Calu3 (cell line): ENCODE results near the gene NSF. TPM values are rescaled to one million over a fixed set of nuclear protein-coding genes. Genes with fewer than 3 reads are reported as not detected.

Experiments used
- BruUV-seq: library from RNA; stranded (reverse); fragments of 400-500 nt; replicated peaks from 2 replicates; lab custom pipeline; 2021; lab: Mats Ljungman, UMichigan
- CTCF ChIA-PET: fragments of 300-600 bp; sonication (Branson Sonifier 250); formaldehyde crosslinking; loops from one replicate; lab custom pipeline; 2022; ENCODE audit warnings: antibody characterized with exemption; lab: Charles Lee
- DNase-seq: peaks from one replicate; pipeline ENCODE4 v3.0.0; 2022
- H3K27ac Mint-ChIP-seq: one replicate; pipeline ENCODE4 v1.8.0; 2022; ENCODE audit warnings: mixed read lengths; ENCODE audit not compliant: unreplicated experiment
- H3K27me3 Mint-ChIP-seq: one replicate; pipeline ENCODE4 v1.8.0; 2022; ENCODE audit warnings: mixed read lengths; ENCODE audit not compliant: unreplicated experiment
- H3K36me3 Mint-ChIP-seq: one replicate; pipeline ENCODE4 v1.8.0; 2022; ENCODE audit warnings: mild to moderate bottlenecking, moderate library complexity, mixed read lengths; ENCODE audit not compliant: insufficient read depth, unreplicated experiment
- H3K4me1 Mint-ChIP-seq: one replicate; pipeline ENCODE4 v1.8.0; 2022; ENCODE audit warnings: mild to moderate bottlenecking, low read depth, mixed read lengths; ENCODE audit not compliant: unreplicated experiment
- H3K4me3 Mint-ChIP-seq: one replicate; pipeline ENCODE4 v1.8.0; 2022; ENCODE audit warnings: mild to moderate bottlenecking, low read depth, moderate library complexity, mixed read lengths; ENCODE audit not compliant: unreplicated experiment
- H3K9me3 Mint-ChIP-seq: one replicate; pipeline ENCODE4 v1.8.0; 2022; ENCODE audit warnings: low read depth, mixed read lengths; ENCODE audit not compliant: unreplicated experiment
- intact Hi-C: fragments of 100-400 bp; cut with micrococcal nuclease; formaldehyde crosslinking; loops from one replicate; pipeline ENCODE4 v1.10.0; 2022; ENCODE audit not compliant: unreplicated experiment
- total RNA-seq: library from RNA; stranded (reverse); gene quantifications from 2 replicates; pipeline ENCODE4 v1.2.3, GENCODE V29; 2022
- TF ChIP-seq, protein P1 (sequence below): fragments of 200-600 bp; IDR thresholded peaks from one replicate; pipeline ENCODE4 v1.8.0; 2022; ENCODE audit warnings: antibody characterized with exemption; ENCODE audit not compliant: unreplicated experiment

The NSF gene
- total RNA-seq, 1 experiment from 2014 or later, result 79.0 TPM

DNA sequence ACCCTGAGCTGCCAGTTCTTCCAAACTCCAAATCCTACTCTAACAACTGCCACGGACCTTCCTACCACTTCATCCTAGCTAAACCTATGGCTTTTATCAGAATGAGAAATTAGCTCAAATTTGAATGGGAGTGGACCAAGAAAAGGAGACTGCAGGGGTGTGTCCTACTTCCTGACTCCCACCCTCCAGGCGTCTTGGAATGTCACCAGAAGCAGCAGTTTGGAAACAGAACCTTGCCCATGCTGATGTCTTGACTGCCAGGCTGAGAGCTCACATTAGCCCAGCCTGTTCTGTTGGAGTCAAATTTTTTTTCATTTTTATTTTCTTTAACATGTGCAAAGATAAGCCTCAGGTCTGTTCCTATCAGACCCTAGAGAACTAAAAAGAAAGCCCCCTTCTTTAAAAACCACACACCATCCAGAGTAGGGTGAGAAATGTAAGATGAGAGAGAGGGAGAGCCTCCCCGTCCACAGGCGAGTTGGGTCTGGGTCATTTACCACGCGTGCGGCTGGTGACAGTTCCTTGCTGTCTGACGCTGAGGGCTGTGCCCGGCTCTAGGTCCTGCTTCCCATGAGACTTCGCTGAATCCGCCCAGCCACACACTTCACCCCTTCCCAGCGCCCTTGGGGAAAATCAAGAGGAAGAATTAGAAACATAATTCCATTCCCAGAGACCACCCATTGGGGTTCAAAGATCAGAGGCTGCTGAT lies 173.7 kb downstream of the NSF start:
- CTCF ChIA-PET, result no interaction called here
- peaks cover 8% of the 10 kb centered on the region for H3K36me3 Mint-ChIP-seq
- no TSS peak for BruUV-seq
- H3K4me3 Mint-ChIP-seq, result no peak overlapping the region
- no peak for DNase-seq
- H3K9me3 Mint-ChIP-seq, result no peaks in the 10 kb centered on the region
- H3K27me3 Mint-ChIP-seq, result no peaks in the 10 kb centered on the region
- peaks cover 2% of the 10 kb centered on the region for H3K4me1 Mint-ChIP-seq
- intact Hi-C loops, result no loop called here
- H3K27ac Mint-ChIP-seq, result no peak overlapping the region
- TF ChIP-seq, protein P1, sequence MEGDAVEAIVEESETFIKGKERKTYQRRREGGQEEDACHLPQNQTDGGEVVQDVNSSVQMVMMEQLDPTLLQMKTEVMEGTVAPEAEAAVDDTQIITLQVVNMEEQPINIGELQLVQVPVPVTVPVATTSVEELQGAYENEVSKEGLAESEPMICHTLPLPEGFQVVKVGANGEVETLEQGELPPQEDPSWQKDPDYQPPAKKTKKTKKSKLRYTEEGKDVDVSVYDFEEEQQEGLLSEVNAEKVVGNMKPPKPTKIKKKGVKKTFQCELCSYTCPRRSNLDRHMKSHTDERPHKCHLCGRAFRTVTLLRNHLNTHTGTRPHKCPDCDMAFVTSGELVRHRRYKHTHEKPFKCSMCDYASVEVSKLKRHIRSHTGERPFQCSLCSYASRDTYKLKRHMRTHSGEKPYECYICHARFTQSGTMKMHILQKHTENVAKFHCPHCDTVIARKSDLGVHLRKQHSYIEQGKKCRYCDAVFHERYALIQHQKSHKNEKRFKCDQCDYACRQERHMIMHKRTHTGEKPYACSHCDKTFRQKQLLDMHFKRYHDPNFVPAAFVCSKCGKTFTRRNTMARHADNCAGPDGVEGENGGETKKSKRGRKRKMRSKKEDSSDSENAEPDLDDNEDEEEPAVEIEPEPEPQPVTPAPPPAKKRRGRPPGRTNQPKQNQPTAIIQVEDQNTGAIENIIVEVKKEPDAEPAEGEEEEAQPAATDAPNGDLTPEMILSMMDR, result no peak

DNA sequence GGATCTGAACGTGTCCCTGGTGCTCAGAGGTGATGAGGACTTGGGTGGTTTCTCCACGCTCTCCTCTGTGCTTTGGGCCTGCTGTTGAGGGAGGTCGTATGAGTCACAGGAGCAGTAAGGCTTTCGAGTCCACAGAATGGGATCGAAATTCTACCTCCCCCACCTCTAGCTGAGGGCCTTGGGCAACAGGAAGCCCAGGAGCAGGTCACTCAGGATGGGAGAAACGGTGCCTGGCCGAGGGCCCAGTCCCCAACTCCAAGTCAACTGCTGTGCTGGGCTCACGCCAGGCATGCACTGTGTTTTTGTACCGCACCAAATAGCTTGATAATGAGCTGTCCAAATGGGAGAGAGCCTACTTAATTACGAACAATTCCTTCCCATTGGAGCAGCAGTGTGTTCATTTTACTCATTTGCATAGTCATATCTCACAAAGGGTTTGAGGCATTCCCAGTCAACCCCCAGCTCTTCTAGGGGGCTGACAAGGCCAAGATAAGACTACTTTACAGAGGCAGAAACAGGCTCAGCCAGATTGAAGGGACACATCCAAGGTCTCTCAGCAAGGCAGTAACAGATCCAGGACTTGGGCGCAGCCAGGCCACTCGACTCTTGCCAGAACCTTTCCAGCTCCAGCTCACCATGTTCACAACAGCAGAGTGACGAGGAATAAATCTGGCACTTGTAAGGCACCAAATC lies 174.4 kb downstream of the NSF start:
- peaks cover 5% of the 10 kb centered on the region for H3K4me1 Mint-ChIP-seq
- BruUV-seq, result no TSS peak
- intact Hi-C loops, result no loop called here
- H3K27ac Mint-ChIP-seq, result no peak overlapping the region
- H3K4me3 Mint-ChIP-seq, result no peak overlapping the region
- TF ChIP-seq, protein P1, result no peak
- CTCF ChIA-PET, result interaction anchor here (0.5 to 1.3 kb wide), 2 partner anchors 11 to 16 kb away, joined by 3 read pairs; no protein-coding TSS in a partner anchor
- H3K36me3 Mint-ChIP-seq, result peaks cover 8% of the 10 kb centered on the region
- no peaks in the 10 kb centered on the region for H3K9me3 Mint-ChIP-seq
- H3K27me3 Mint-ChIP-seq, result no peaks in the 10 kb centered on the region
- DNase-seq, result no peak

DNA sequence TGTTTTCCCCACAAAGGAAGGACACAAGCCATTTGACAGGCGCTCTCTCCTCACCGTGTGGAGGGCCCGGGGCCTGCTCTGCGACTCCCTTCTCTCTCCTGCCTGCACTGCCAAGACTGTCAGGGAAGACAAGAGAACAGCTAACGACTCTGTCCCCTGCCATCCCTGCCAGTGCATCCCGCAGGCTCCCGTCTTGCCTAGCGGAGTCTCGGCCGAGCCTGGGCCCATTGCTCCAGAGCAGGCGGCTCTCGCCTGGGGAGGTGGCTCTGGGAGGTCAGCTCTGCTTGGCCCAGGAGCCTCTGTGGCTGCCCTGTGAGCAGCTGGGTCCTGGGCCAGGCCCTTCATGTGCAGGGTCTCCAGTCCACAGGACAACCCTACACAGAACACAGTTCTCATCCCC lies 175.0 kb downstream of the NSF start:
- H3K4me3 Mint-ChIP-seq, result no peak overlapping the region
- peaks cover 5% of the 10 kb centered on the region for H3K4me1 Mint-ChIP-seq
- CTCF ChIA-PET, result interaction anchor here (0.5 to 1.3 kb wide), 3 partner anchors 8 to 15 kb away, joined by 3 to 5 read pairs (median 3); no protein-coding TSS in a partner anchor
- no peaks in the 10 kb centered on the region for H3K27me3 Mint-ChIP-seq
- H3K36me3 Mint-ChIP-seq, result peaks cover 11% of the 10 kb centered on the region
- BruUV-seq, result no TSS peak
- H3K27ac Mint-ChIP-seq, result no peak overlapping the region
- intact Hi-C loops, result no loop called here
- no peaks in the 10 kb centered on the region for H3K9me3 Mint-ChIP-seq
- no peak for DNase-seq
- TF ChIP-seq, protein P1, result no peak

DNA sequence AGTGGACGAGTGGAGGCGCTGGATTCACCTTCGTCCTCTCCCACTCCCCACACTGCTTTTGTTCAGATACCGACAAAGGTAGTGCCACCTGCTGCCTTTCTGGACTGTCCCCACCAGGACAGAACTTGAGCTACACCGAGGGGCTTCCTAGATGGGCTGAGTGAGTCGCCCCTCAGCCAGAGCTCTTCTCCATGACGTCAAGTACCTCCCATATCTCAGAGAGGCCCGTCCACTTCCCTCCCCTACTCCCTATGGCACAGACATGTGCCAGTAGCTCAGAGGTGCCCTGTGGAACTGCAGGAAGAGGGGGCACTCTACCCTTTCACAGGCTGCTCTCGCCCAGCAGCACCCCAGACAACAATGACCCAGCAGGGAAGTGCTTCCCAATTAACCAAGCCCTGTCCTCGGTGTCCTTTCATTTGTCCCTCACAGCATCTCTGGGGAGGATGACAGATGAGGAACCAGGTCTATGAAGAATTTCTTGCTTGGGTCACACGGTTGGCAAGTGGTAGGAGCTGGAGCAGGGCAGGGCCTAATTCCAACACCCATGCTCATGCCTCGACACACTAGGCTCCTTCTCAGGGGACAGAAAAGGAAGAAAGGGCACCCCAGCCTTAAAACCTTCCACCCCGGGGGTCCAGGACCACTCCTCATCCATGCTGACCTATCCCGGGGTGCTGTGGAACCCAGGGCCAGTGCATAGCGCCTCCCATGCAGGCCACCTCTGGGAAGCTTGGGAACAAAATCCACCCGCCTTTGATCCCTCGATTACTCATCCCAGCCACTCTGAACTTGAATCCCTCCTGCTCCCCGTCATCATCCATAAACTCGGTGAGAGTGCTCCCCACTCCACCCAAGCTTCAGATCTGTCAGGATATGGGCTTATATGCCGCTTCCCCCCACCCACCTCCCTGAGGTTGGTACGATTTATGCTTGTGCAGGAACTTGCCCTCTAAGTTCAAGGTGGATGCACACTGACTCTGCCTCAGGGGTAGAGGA lies 176.3 kb downstream of the NSF start:
- DNase-seq, result no peak
- Mint-ChIP-seq H3K9me3 (no peaks in the 10 kb centered on the region), H3K27me3 (no peaks in the 10 kb centered on the region), H3K27ac (no peak overlapping the region), H3K4me3 (no peak overlapping the region), H3K4me1 (peaks cover 5% of the 10 kb centered on the region), H3K36me3 (peaks cover 21% of the 10 kb centered on the region)
- BruUV-seq, result no TSS peak
- CTCF ChIA-PET, result interaction anchor here (0.7 to 1.6 kb wide), 2 partner anchors 9 to 39 kb away, joined by 3 to 4 read pairs; no protein-coding TSS in a partner anchor
- intact Hi-C loops, result no loop called here
- TF ChIP-seq, protein P1, result no peak
